Testis (tissue), 3 donors: Measurements from ENCODE around the gene CTNNA1. TPM values are rescaled to one million over a fixed set of nuclear protein-coding genes. Genes with fewer than 3 reads are reported as not detected.
A peak's percentile ranks its signal among the peaks of the same experiment; 100 is the strongest.
"Not testable (repeated sequence)": the region's sequence is repeated elsewhere in the genome, so short reads cannot be mapped to it uniquely, and the experiment has no call there.

ENCODE experiments used
- DNase-seq: peaks from one replicate; pipeline ENCODE4 v3.0.0-alpha.2; 2019
- H3K27ac ChIP-seq, 2 donors: fragments of 200-600 bp; sonication (generic); one replicate each; pipeline ENCODE4 v1.5.1; 2019
- H3K27me3 ChIP-seq: fragments of 200-600 bp; sonication (generic); one replicate; pipeline ENCODE4 v1.5.1; 2019
- H3K36me3 ChIP-seq: fragments of 200-600 bp; sonication (generic); one replicate; pipeline ENCODE4 v1.5.1; 2017; ENCODE audit warnings: low read depth; ENCODE audit errors: missing control alignments
- H3K4me1 ChIP-seq: fragments of 200-600 bp; sonication (generic); one replicate; pipeline ENCODE4 v1.5.1; 2019
- H3K4me3 ChIP-seq, 2 donors: fragments of 200-600 bp; sonication (generic); one replicate each; pipeline ENCODE4 v1.5.1; 2017 to 2019
- H3K9me3 ChIP-seq: fragments of 200-600 bp; sonication (generic); one replicate; pipeline ENCODE4 v1.5.1; 2017
- CTCF ChIP-seq, 3 experiments: fragments of 450-650 bp in 2 of 3; fragments of 200-600 bp in 1 of 3; sonication (generic) in 1 of 3; IDR thresholded peaks; one replicate each; pipeline ENCODE4 v1.5.1; 2016 to 2019; ENCODE audit warnings: antibody characterized with exemption in 3 of 3, mild to moderate bottlenecking in 2 of 3, moderate library complexity in 1 of 3
- POLR2A ChIP-seq: fragments of 450-650 bp; IDR thresholded peaks from one replicate; pipeline ENCODE4 v1.6.1; 2017; ENCODE audit warnings: antibody characterized with exemption, mild to moderate bottlenecking, moderate library complexity
- WGBS, 2 donors: methylation state at CpG; one replicate each; pipeline ENCODE4 v1.1.5; 2018; 5-methylcytosine and 5-hydroxymethylcytosine counted together
- intact Hi-C: fragments of 100-400 bp; cut with DNase I; formaldehyde crosslinking; loops from one replicate; pipeline ENCODE4 v1.15.1; 2023; ENCODE audit warnings: low total_unique reads
- polyA plus RNA-seq: library from polyadenylated mRNA; stranded (reverse); fragments of 350-450 nt; fragmentation: Illumina TruSeq; extraction: RNeasy Lipid Tissue Mini Kit (QIAGEN cat#74804); gene quantifications from one replicate; pipeline ENCODE4 v1.2.3, GENCODE V29; 2014; ENCODE audit warnings: low read depth, low replicate concordance; ENCODE audit not compliant: insufficient read depth
- total RNA-seq, 2 donors: library from RNA; depleted of rRNA; stranded (reverse); fragments of >200 nt; gene quantifications; one replicate each; pipeline ENCODE4 v1.2.3, GENCODE V29; 2016

The CTNNA1 gene
- total and polyA plus RNA-seq, 3 donors from 2014 or later: 107 to 154 (median 135) TPM

GRCh38 chr5:138754699-138755057 is 1.5 kb downstream of the CTNNA1 start:
- Histone ChIP-seq H3K9me3 (no peaks in the 10 kb centered on the region), H3K4me1 (peaks cover 12% of the 10 kb centered on the region), H3K4me3 (peak overlapping the region in 1 of 2 donors; percentile 91), H3K27ac (peak overlapping the region; percentile 96 to 99), H3K27me3 (no peaks in the 10 kb centered on the region), H3K36me3 (no peaks in the 10 kb centered on the region)
- DNase-seq: no peak
- 53 to 58% methylated on average over 14 of the region's 14 CpGs for WGBS, 2 donors
- no peak for TF ChIP-seq CTCF (IDR thresholded peaks at IDR 0.05)
- TF ChIP-seq POLR2A: no peak
- intact Hi-C loops: no loop called here

GRCh38 chr5:138755084-138755748 is 2.0 kb downstream of the CTNNA1 start:
- no peak overlapping the region for H3K4me3 ChIP-seq
- no peak for DNase-seq
- 71 to 80% methylated on average over 5 of the region's 5 CpGs for WGBS, 2 donors
- H3K9me3 ChIP-seq: no peaks in the 10 kb centered on the region
- no peaks in the 10 kb centered on the region for H3K36me3 ChIP-seq
- no peaks in the 10 kb centered on the region for H3K27me3 ChIP-seq
- intact Hi-C loops: no loop called here
- no peak for TF ChIP-seq CTCF (IDR thresholded peaks at IDR 0.05)
- TF ChIP-seq POLR2A: no peak
- no peak overlapping the region for H3K27ac ChIP-seq
- peaks cover 12% of the 10 kb centered on the region for H3K4me1 ChIP-seq

- H3K27ac ChIP-seq: no peak overlapping the region
Observed at GRCh38 chr5:138757061-138757776, 4.0 kb downstream of the CTNNA1 start.

GRCh38 chr5:138760448-138761110 is 7.4 kb downstream of the CTNNA1 start:
- H3K36me3 ChIP-seq: no peaks in the 10 kb centered on the region
- H3K27me3 ChIP-seq: no peaks in the 10 kb centered on the region
- intact Hi-C loops: no loop called here
- WGBS, 2 donors: 81 to 82% methylated on average over 11 of the region's 11 CpGs
- no peak overlapping the region for H3K27ac ChIP-seq
- no peak overlapping the region for H3K4me3 ChIP-seq
- H3K9me3 ChIP-seq: no peaks in the 10 kb centered on the region
- peaks cover 3% of the 10 kb centered on the region for H3K4me1 ChIP-seq
- TF ChIP-seq CTCF (IDR thresholded peaks at IDR 0.05): no peak
- DNase-seq: no peak

More at GRCh38 chr5:138757061-138757776, 4.0 kb downstream of the CTNNA1 start:
- Histone ChIP-seq H3K27me3 (no peaks in the 10 kb centered on the region), H3K4me1 (peaks cover 7% of the 10 kb centered on the region), H3K9me3 (no peaks in the 10 kb centered on the region), H3K36me3 (no peaks in the 10 kb centered on the region), H3K4me3 (no peak overlapping the region)
- no peak for DNase-seq
- intact Hi-C loops: no loop called here
- WGBS, 2 donors: 80 to 83% methylated on average over 6 of the region's 6 CpGs
- no peak for TF ChIP-seq CTCF (IDR thresholded peaks at IDR 0.05)
- TF ChIP-seq POLR2A: no peak

GRCh38 chr5:138761115-138761514 is 7.9 kb downstream of the CTNNA1 start:
- H3K27ac ChIP-seq, H3K9me3 ChIP-seq, H3K4me3 ChIP-seq, H3K36me3 ChIP-seq, H3K4me1 ChIP-seq, intact Hi-C loops, H3K27me3 ChIP-seq, DNase-seq: not testable (repeated sequence)
- WGBS, 2 donors: 72 to 76% methylated on average over 7 of the region's 7 CpGs

GRCh38 chr5:138761670-138762069 is 8.4 kb downstream of the CTNNA1 start:
- H3K4me3 ChIP-seq, intact Hi-C loops, H3K4me1 ChIP-seq, H3K27ac ChIP-seq, H3K36me3 ChIP-seq, H3K27me3 ChIP-seq, DNase-seq, H3K9me3 ChIP-seq: not testable (repeated sequence)
- 67 to 72% methylated on average over 6 of the region's 6 CpGs for WGBS, 2 donors
